GM19463 (cell line): ENCODE measurements around the gene CD177.
"Not testable (repeated sequence)": the region's sequence is repeated elsewhere in the genome, so short reads cannot be mapped to it uniquely, and the experiment has no call there.

ENCODE experiments used
- ATAC-seq: cut with Tn5 transposase; IDR thresholded peaks from one replicate; pipeline ENCODE4 v1.9.1; 2021; ENCODE audit warnings: mild to moderate bottlenecking, moderate library complexity; ENCODE audit not compliant: unreplicated experiment

The CD177 gene

DNA sequence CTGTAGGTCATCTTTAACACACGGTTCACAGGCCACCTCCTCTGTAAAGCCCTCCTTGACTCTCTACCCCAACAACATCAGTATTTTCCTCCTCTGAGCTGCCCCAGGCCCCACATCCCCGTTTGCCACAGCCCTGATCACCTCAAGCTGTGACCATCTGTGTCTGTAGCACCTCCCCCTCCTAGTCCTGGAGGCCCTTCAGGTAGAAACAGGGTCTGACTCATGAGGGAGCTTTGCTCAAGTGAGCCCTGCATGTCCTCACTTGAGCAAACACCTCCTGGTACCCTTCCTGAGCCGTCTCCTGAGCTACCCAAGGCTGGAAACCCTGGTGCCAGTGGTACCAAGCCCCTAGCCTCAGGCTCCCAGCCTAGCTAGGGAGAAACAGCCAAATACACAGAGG is 24.1 kb downstream of the CD177 start:
- ATAC-seq = not testable (repeated sequence)

DNA sequence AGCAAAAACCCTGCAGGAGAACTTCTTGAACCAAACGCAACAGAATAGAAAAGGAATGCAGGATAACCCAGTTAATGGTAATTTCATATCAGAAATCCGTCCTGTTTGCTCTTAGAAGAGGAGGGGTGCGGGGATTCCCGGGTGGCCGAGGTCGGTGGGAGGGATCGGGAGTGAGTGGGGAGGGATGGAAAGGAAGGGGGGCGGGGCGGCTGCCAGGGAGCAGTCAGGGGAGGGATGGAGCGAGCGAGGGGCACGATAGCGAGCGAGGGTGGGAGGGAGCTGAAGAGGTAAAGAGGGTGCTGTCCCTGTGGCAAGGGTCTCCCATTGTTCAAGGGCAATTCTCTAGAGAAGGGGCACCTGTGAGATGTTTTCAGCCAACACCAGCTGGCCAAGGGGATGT is 26.5 kb downstream of the CD177 start:
- no peak for ATAC-seq

DNA sequence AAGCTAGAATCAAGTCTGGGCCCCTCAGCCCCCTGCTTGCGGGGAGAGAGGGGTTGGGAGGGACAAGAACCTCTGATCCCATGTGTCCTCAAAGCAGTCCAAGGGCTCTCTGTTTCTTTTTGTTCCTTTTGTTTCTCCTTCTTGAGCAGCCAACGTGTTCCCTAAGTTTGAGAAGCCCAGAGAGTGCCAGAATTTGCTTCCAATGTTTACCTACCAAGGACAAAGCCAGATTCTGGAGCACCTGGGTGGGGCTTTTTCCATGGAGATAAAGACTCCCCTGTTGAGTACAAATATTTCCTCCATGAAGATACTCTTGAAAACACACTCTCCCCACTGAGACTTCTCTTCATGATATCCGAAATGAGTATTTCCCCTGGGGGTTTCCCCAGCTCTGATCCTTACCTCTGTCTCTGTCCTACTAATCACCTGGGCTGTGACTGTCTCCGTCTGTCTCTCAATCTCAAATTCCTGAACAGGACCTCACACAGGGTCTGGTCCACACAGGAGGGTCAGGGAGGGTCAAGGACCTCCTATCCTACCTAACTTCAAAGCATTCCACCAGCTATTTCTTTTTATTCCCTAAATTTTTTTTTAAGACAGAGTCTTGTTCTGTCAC is 27.4 kb downstream of the CD177 start:
- no peak for ATAC-seq

DNA sequence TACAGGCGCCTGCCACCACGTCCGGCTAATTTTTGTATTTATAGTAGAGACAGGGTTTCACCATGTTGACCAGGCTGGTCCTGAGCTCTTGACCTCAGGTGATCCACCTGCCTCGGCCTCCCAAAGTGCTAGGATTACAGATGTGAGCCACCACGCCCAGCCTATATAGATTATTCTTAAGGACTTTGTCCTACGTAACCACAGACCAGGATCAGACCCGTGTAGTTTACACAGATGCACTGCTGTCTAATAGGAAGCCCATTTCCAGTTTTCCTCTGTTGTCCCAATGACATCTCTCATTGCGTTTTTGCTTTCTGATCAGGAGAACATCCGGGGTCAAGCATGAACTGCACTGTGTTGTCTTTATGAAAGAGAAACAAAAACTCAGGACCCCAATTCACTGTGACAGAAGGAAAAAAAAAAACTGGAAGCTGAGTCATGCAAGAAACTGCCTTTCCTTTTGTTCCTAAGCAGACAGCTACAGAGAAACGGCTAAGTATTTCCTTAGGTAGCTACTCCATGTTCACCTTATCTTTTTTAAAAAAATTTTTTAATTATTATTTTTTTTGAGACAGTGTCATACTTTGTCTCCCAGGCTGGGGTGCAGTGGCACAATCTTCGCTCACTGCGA is 29.2 kb downstream of the CD177 start:
- not testable (repeated sequence) for ATAC-seq

DNA sequence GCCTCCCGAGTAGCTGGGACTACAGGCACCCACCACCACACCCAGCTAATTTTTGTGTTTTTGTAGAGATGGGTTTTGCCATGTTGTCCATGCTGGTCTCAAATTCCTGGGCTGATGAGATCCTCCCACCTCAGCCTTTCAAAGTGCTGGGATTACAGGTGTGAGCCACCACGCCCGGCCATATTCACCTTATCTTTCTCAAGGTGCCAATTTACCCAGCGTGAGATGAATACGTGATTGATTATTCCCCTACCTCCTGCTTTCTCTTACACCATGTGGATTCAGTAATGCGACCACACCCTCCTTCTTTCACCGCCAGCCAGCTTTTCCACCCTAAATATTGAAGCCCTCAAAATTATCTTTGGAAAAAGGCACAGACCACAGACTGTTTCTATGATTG is 29.8 kb downstream of the CD177 start:
- not testable (repeated sequence) for ATAC-seq

DNA sequence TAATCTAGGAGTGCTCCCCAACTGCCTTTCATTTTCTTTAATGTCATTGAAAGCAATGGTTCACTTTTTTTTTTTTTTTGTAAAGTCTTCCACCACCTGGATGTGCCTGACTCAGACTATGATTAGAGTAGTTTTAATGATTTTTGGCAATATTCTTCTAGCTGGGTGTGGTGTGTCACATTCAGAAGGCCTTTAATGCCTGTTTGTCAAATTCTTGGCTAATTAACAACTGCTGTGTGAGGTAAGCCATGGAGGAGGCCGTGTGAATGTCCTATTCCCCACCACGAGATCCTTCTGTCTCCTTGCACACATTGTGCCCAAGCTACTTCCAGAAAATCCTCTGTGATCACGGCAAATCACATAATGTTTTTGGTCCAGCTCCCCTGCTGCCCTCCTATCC is 30.3 kb downstream of the CD177 start:
- not testable (repeated sequence) for ATAC-seq

DNA sequence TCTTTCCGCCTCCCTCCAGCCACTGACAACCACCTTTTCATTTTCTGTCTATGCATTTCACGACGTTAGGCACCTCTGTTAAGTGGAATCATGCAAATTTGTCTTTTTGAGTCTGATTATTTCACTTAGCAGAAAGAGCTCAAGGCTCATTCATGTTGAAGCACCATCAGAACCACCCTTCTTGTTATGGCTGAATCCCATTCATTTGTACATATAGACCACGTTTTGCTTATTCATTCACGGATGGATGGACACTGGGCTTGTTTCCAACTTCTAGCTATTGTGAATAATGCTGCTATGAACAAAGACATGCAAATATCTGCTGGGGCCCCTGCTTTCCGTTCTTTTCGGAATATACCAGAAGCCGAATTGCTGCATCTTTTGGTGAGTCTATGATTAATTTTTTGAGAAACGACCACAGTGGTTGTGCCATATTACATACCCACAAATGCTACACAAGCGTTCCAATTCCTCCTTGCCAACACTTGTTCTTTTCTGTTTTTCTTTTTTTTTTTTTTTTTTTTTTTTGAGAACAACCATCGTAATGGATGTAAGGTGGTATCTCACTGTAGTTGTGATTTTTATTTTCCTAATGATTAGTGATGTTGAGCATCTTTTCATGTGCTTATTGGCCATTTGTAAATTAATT is 37.5 kb downstream of the CD177 start:
- not testable (repeated sequence) for ATAC-seq

DNA sequence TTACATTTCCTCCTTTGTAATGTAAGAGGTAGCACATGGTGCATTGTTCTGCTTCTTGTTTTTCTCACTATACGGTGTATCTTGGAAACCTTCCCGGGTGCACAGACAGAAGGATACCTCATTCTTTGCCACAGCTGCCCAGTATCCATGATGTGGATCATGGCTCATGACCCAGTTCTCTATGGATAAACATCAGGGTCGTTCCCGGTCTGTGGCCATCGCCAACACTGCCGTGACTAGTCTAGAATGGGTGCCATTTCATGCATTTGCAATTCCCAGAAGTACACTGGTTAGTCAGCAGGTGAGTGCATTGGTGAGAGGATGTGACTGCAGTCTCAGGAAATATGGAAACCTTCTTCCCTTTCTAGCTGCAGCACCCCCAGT is 38.1 kb downstream of the CD177 start:
- ATAC-seq = not testable (repeated sequence)

DNA sequence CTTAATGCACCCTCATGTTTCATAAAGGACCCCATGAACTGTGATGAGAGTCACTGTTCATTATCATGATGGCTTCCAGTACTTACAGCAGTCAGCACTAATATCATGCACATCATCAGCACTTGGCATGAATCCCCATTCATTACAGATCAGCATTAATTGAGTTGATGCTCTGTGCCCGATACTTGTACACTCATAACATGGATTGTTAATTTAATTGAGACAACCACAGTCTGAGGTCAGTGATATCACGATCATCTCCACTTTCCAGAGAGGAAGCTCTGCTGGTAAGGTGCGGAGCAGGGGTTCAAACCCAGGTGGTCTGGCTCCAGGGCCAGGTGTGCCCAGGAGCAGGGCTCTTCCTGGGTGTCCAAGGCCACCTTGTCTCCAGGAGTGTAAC is 40.0 kb downstream of the CD177 start:
- ATAC-seq = not testable (repeated sequence)

DNA sequence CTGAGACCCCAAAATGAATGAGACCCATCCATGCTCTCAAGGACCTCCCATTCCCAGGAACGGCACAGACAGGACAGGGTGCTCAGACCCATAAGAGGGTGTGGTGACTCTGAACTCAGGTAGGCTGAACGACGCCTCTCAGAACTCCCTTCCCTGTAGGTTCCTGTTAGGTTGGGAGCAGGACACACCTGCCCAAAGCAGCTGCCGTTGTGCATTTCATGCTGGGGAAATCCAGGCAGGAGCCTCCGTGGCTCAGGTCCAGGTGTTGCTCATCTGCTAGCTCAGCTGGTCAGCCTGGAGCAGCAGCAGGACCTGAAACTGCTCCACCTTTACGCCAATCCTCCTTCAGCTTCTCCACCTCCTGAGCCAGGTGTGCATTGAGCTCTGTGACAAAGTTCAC is 42.1 kb downstream of the CD177 start:
- ATAC-seq = no peak

DNA sequence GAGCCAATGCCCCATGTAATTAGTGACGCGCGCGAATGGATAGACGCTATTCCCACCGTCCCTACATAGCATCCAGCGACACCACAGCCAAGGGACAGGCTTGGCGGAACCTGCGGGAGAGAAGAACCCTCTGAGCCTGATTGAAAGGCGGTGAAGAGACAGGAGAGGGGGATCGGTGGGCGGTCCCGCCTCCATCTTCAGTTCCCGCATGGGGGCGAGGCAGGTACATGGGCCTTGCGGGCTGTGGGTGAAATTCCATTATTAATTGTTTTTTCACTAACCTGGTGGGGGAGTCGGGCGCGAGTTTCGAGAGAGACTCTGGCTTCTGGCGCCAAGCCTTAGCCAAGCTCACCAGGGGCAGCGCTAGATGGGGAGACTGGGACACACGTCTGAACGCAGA is 52.8 kb downstream of the CD177 start:
- ATAC-seq = no peak

DNA sequence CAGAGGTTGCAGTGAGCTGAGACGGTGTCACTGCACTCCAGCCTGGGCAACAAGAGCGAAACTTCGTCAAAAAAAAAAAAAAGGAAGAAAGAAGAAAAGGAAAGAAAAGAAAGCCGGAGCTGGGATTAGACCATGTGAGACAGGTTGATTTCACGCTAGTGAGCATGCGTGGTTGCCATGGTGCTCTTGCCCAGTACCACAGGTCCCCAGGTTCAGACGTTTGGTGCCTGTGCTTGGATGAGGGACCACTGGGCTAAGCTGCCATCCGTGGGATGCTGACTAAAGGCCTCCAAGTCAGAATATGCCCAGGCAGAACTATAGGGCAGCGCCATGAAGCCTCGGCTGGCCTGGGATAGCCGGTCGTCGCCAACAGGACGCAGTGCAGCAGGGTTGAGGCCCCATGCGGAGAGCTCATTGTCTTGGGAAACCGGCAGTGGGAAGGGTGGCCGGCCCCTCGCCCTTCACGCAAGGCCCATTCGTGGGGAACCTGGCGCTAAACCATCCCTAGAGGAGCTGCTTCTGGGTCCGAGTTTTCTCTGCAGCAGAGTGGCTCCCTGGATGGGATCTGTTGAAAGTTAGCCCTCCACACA is 54.0 kb downstream of the CD177 start:
- no peak for ATAC-seq

DNA sequence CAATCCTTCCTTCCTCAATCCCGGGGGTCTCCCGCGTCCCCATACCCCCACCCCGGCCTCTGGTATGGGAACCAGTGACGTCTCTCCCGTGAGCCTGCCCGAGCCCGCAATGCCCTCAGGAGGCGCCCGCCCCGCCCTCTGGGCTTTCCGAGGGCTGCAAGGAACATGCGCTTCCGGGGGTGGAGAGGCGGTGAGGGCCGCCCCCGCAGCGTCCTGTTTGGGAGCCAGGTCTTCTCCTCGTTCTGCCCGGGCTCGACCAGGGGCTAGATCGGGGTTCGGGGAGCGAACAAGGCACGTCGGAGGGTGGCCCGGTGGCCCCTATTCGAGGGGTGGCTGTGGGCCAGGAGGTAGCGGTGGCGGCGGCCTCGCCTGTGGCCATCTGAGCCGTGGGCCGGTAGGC is 54.6 kb downstream of the CD177 start:
- ATAC-seq = no peak

DNA sequence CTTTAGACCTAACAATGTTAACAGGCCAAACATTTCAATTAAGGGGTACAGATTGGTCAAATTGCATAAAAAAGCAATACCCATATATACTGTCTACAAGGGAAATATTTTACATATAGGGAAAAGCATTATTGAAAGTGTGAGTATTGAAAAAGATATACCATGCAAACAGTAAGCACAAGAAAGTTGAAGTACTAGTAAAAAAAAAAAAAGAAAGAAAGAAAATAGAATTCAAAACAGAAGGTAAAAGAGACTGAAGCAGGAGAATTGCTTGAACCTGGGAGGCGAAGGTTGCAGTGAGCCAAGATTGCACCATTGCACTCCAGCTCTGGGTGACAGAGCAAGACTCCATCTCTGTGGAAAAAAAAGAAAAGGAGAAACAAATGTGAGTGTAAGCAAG is 55.9 kb downstream of the CD177 start:
- no peak for ATAC-seq

DNA sequence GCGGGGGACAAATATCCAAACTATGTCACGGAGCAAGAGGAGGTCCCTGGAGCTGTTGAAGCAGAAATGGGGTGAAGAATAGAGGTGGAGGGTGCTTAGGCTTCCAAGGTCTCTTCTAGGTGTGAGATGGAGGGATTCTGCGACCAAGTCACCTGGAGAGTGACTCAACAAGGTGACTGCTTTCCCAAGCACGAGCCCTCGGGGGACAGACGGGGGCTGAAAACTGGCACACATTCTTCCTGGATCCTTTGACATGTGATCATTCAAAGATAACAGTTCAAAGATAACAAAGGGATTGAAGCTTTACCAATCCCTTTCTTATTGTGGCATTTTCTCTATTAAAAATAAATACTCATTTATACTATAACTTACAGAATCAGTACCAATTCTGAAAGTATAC is 59.0 kb downstream of the CD177 start:
- no peak for ATAC-seq
